Measurements from ENCODE around the gene MUCL3. TPM values are rescaled to one million over a fixed set of nuclear protein-coding genes. Genes with fewer than 3 reads are reported as not detected.
"Not testable (repeated sequence)": the region's sequence is repeated elsewhere in the genome, so short reads cannot be mapped to it uniquely, and the experiment has no call there.

Gene MUCL3
- total RNA-seq, 1 donor from 2014 or later = not detected

DNA sequence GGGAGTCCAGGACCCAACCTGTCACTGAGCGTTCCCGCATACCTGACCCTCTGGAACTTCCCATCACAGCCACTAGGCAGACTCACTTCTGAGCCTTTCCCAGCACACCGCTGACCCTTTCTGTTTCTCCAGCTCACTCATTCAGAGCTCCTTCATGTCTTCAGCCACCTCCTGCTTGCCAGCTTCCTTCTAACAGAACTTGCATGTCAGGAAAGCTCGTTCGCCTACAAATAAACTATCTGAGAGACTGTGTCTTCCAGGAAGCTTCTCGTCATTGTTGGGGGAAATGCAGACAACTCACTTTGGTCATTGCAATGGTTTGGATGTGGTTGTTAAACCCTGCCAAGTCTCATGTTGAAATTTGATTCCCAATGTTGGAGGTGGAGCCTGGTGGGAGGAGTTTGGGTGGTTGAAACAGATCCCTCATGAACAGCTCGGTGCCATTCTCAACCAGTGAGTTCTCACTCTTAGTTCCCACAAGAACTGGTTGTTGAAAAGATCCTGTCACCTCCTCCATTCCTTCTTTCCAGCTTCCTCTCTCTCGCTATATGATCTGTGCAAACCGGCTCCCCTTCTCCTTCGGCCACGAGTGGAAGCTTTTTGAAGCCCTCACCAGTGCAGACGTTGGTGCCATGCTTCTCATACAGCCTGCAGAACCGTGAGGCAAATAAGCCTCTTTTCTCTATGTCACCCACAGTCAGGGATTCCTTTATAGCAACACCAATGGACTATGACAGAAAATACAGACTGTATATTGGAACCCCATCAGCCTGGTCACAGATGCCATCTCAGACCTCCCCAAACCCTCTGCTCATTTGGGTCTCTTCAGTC is 41.4 kb downstream of the MUCL3 start:
- Mint-ChIP-seq H3K4me1 (ENCODE audit: low read depth) (no peaks in the 10 kb centered on the region), H3K27ac (peak overlapping the region; percentile 41), H3K36me3 (ENCODE audit: low read depth) (no peaks in the 10 kb centered on the region), H3K27me3 (ENCODE audit: insufficient read depth) (peaks cover 44% of the 10 kb centered on the region), H3K4me3 (no peak overlapping the region), H3K9me3 (no peaks in the 10 kb centered on the region)
- no peak for DNase-seq (ENCODE audit: low spot score)
- intact Hi-C loops (cut with micrococcal nuclease) = no loop called here

DNA sequence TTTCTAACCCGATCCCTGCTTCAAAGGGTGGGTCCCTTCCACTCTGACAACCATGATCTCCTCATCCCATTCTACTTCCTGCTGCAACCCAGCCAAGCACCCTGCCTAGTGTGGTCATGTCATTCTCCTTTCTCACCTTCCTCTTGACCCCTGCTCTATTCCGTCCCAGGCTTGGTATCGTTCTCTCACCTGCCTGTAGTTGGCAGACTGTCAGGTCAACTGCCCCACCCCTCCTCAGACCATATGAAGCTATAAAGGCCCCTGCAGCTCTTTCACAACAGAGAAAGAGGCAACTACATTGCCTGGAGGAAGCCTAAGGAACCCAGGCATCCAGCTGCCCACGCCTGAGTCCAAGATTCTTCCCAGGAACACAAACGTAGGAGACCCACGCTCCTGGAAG is 42.7 kb downstream of the MUCL3 start, which contains the start of gene MUC21:
Gene MUC21 (plus strand): TSS at position 280 of the 400 bp plus-strand sequence. CDS start 241 bp downstream, outside the sequence.
- Mint-ChIP-seq H3K36me3 (ENCODE audit: low read depth) (peaks cover 1% of the 10 kb centered on the region), H3K27me3 (ENCODE audit: insufficient read depth) (peaks cover 32% of the 10 kb centered on the region), H3K4me3 (no peak within 1 kb of the TSS), H3K27ac (no peak within 1 kb of the TSS), H3K9me3 (no peaks in the 10 kb centered on the region), H3K4me1 (ENCODE audit: low read depth) (no peaks in the 10 kb centered on the region)
- intact Hi-C loops (cut with micrococcal nuclease) = no loop called here
- no peak for DNase-seq (ENCODE audit: low spot score)

DNA sequence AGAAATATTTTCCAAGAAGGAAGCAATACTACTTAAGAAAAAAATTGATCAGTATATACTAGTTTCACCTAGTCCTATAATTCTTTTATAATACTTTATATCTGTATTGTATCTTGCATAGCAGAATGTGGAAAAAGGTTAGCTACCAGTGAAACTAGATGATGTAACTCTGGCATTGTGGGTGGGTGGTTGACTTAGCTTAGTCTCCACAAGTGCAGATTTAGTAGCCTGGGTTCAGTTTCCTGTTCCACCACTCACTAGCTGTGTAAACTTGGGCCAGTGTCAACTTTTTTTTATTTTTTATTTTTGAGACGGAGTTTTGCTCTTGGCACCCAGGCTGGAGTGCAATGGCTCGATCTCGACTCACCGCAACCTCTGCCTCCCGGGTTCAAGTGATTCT is 44.7 kb downstream of the MUCL3 start:
- H3K27me3 Mint-ChIP-seq (ENCODE audit: insufficient read depth) = peaks cover 20% of the 10 kb centered on the region
- H3K27ac Mint-ChIP-seq = no peak overlapping the region
- peaks cover 1% of the 10 kb centered on the region for H3K36me3 Mint-ChIP-seq (ENCODE audit: low read depth)
- no peaks in the 10 kb centered on the region for H3K9me3 Mint-ChIP-seq
- no peak for DNase-seq (ENCODE audit: low spot score)
- intact Hi-C loops (cut with micrococcal nuclease) = no loop called here
- H3K4me3 Mint-ChIP-seq = no peak overlapping the region
- H3K4me1 Mint-ChIP-seq (ENCODE audit: low read depth) = peaks cover 7% of the 10 kb centered on the region

DNA sequence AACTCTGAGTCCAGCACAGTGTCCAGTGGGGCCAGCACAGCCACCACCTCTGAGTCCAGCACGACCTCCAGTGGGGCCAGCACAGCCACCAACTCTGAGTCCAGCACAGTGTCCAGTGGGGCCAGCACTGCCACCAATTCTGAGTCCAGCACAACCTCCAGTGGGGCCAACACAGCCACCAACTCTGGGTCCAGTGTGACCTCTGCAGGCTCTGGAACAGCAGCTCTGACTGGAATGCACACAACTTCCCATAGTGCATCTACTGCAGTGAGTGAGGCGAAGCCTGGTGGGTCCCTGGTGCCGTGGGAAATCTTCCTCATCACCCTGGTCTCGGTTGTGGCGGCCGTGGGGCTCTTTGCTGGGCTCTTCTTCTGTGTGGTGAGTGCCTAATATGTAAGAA is 46.5 kb downstream of the MUCL3 start:
- Mint-ChIP-seq H3K36me3 (ENCODE audit: low read depth) (peaks cover 1% of the 10 kb centered on the region), H3K4me3 (no peak overlapping the region), H3K9me3 (no peaks in the 10 kb centered on the region), H3K4me1 (ENCODE audit: low read depth) (peaks cover 13% of the 10 kb centered on the region), H3K27me3 (ENCODE audit: insufficient read depth) (peaks cover 12% of the 10 kb centered on the region), H3K27ac (no peak overlapping the region)
- intact Hi-C loops (cut with micrococcal nuclease) = no loop called here
- DNase-seq (ENCODE audit: low spot score) = no peak

DNA sequence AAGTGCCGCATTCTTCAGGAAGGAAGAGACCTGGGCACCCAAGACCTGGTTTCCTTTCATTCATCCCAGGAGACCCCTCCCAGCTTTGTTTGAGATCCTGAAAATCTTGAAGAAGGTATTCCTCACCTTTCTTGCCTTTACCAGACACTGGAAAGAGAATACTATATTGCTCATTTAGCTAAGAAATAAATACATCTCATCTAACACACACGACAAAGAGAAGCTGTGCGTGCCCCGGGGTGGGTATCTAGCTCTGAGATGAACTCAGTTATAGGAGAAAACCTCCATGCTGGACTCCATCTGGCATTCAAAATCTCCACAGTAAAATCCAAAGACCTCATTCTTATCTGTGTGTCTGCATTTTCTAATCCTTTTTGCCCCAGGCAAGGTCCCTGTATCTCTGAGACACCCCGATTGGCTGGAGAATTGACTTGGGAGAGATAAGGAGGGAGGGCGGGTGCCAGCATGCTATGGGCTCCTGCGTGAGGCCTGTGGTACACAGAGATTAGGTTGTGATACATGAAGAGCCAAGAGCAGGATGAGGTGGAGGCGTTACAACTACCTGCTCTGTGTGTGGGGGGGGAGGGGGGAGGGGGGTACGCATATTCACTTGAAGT is 47.5 kb downstream of the MUCL3 start:
- Mint-ChIP-seq H3K36me3 (ENCODE audit: low read depth) (peaks cover 1% of the 10 kb centered on the region), H3K9me3 (no peaks in the 10 kb centered on the region), H3K4me1 (ENCODE audit: low read depth) (peaks cover 13% of the 10 kb centered on the region), H3K27me3 (ENCODE audit: insufficient read depth) (peaks cover 8% of the 10 kb centered on the region), H3K4me3 (no peak overlapping the region), H3K27ac (no peak overlapping the region)
- intact Hi-C loops (cut with micrococcal nuclease) = no loop called here
- no peak for DNase-seq (ENCODE audit: low spot score)

DNA sequence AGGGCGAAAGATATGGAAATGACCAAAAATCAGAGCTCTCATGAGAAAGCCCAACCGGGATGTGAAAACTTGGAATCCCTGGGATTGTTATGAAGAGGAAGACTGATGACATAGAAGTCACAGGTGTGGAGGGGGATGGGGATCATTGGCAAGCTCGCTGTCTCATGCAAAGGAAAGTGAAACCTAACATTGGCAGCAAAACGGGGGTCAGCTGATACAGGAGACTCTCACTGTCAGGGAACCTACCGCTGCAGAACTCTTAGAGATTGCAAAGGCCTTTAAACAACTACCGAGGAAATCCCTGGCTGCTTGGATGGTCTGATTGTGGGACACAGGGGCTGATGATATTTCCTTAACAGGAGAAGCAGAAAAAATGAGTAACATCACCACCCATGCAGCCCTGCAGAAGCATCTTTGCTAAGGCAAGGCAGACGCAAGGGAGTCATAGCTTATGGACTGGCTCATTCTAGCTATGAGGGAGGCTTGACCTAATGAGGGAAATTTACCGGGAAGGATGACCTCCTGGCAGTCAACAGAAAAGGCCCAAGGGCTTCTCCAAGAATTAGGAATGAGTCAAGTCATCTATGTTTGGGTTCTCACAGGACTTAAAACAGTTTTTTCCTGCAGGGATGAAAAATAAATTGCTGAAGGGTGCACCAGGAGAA is 49.8 kb downstream of the MUCL3 start:
- peaks cover 1% of the 10 kb centered on the region for H3K36me3 Mint-ChIP-seq (ENCODE audit: low read depth)
- peaks cover 13% of the 10 kb centered on the region for H3K4me1 Mint-ChIP-seq (ENCODE audit: low read depth)
- intact Hi-C loops (cut with micrococcal nuclease) = no loop called here
- DNase-seq (ENCODE audit: low spot score) = peak; percentile 14
- H3K27ac Mint-ChIP-seq = peak overlapping the region; percentile 64
- H3K4me3 Mint-ChIP-seq = peak overlapping the region; percentile 55
- no peaks in the 10 kb centered on the region for H3K9me3 Mint-ChIP-seq
- no peaks in the 10 kb centered on the region for H3K27me3 Mint-ChIP-seq (ENCODE audit: insufficient read depth)

DNA sequence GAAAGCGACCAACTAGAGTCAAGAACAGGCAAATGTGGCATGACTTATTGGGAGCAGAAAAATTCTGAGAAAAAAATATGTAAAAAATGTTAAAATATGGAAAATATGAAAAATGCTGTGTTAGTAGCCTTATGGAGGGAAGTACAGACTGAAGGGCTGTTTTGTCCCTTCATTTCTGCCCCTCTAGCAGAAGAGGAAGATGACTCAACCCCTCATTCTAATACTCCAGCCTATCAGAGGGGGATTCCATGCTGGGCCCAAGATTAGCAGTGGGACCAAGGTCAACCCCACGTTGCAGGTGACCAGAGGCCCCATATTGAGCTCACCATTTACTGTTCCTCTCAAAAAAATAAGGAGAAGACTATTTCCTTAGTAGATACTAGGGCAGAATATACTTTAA is 51.1 kb downstream of the MUCL3 start:
- Mint-ChIP-seq H3K36me3 (ENCODE audit: low read depth) (peaks cover 1% of the 10 kb centered on the region), H3K4me3 (no peak overlapping the region), H3K27ac (no peak overlapping the region), H3K4me1 (ENCODE audit: low read depth) (peaks cover 13% of the 10 kb centered on the region), H3K27me3 (ENCODE audit: insufficient read depth) (peaks cover 2% of the 10 kb centered on the region), H3K9me3 (no peaks in the 10 kb centered on the region)
- no peak for DNase-seq (ENCODE audit: low spot score)
- intact Hi-C loops (cut with micrococcal nuclease) = no loop called here

DNA sequence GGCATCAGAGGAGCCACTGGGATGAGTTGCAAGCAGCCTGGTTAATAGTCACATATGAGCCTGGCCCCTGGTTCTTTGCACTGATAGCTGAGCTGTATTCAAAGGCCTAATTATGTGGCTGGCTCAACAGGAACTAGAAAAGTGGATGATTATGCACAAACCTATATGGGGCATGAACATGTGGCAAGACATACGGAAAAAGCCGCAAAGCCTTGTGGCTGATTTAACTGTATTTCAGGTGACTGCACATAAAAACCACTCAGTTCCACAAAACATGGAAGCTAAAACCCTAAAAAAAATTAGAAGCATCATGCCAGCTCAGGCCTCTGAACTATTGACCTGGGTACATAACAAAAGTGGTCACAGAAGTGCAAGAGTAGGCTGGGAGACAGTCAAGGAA is 56.5 kb downstream of the MUCL3 start:
- DNase-seq (ENCODE audit: low spot score) = no peak
- Mint-ChIP-seq H3K27ac (no peak overlapping the region), H3K27me3 (ENCODE audit: insufficient read depth) (peaks cover 2% of the 10 kb centered on the region), H3K9me3 (no peaks in the 10 kb centered on the region), H3K4me3 (no peak overlapping the region), H3K4me1 (ENCODE audit: low read depth) (peaks cover 6% of the 10 kb centered on the region), H3K36me3 (ENCODE audit: low read depth) (no peaks in the 10 kb centered on the region)
- intact Hi-C loops (cut with micrococcal nuclease) = no loop called here

DNA sequence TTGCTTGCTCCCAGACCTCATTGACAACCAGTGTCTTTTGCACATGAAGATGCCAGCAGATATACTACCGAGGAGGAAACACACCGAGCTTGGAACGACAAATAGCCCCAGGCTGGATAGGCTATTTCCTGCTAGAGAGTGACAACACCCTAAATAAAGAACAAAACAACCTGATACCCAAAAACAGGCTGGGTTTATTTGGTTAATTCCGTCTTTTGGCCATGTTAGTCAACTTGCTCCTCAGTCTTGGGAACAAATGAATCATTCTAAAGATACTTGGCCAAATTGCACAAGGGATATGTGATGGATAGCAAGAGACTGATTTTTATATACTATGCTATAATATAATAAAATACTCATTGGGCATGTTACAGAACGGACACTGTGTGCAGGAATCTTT is 58.0 kb downstream of the MUCL3 start:
- intact Hi-C loops (cut with micrococcal nuclease) = no loop called here
- Mint-ChIP-seq H3K36me3 (ENCODE audit: low read depth) (no peaks in the 10 kb centered on the region), H3K4me1 (ENCODE audit: low read depth) (peaks cover 6% of the 10 kb centered on the region), H3K9me3 (no peaks in the 10 kb centered on the region), H3K27ac (no peak overlapping the region), H3K27me3 (ENCODE audit: insufficient read depth) (peaks cover 2% of the 10 kb centered on the region), H3K4me3 (no peak overlapping the region)
- no peak for DNase-seq (ENCODE audit: low spot score)

DNA sequence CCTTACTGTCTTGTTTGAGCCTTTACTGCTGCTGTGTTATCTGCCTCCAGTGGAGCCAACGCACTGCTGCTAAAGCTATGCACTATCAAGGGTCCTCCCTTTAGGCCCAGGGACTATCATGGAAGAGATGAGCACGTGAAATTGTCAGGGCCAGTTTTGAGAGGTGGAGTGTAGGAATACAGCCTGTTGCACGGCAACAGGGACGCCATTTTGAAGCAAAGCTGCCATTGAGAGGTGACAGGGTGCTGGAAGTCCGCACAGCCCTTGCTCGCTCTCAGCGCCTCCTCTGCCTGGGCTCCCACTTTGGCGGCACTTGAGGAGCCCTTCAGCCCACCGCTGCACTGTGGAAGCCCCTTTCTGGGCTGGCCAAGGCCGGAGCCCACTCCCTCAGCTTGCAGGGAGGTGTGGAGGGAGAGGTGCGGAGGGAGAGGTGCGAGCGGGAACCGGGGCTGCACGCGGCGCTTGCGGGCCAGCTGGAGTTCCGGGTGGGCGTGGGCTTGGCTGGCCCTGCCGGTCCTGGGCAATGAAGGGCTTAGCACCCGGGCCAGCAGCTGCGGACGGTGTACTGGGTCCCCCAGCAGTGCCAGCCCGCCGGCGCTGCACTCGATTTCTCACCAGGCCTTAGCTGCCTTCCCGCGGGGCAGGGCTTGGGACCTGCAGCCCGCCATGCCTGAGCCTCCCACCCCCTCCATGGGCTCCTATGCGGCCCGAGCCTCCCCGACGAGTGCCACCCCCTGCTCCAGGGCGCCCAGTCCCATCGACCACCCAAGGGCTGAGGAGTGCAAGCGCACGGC is 59.5 kb downstream of the MUCL3 start:
- DNase-seq (ENCODE audit: low spot score); H3K27ac Mint-ChIP-seq; H3K27me3 Mint-ChIP-seq (ENCODE audit: insufficient read depth); H3K9me3 Mint-ChIP-seq; intact Hi-C loops (cut with micrococcal nuclease); H3K4me3 Mint-ChIP-seq; H3K36me3 Mint-ChIP-seq (ENCODE audit: low read depth): not testable (repeated sequence)
- peaks cover 16% of the 10 kb centered on the region for H3K4me1 Mint-ChIP-seq (ENCODE audit: low read depth)

DNA sequence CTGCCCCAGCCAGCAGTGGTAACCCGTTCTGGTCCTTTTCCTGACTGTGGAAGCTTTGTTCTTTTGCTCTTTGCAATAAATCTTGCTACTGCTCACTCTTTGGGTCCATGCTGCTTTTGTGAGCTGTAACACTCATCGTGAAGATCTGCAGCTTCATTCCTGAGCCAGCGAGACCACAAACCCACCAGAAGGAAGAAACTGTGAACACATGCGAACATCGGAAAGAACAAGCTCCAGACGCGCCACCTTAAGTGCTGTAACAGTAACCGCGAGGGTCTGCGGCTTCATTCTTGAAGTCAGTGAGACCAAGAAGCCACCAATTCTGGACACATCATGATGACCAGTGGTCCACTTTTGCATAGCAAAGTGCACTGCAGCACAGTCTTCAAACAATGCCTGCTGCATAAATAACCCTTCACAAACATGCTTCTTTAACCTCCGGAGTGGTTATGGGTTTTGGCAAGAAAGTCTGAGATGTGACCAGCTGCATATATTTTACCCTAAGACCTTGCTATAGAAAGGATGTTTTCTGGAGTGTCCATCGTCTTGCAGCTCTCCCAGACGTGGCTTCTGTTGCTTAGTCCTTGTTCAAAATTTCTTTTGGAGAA is 60.6 kb downstream of the MUCL3 start:
- no peak overlapping the region for H3K4me3 Mint-ChIP-seq
- DNase-seq (ENCODE audit: low spot score) = no peak
- peaks cover 7% of the 10 kb centered on the region for H3K27me3 Mint-ChIP-seq (ENCODE audit: insufficient read depth)
- peaks cover 17% of the 10 kb centered on the region for H3K4me1 Mint-ChIP-seq (ENCODE audit: low read depth)
- no peaks in the 10 kb centered on the region for H3K9me3 Mint-ChIP-seq
- H3K27ac Mint-ChIP-seq = peak overlapping the region; percentile 9
- H3K36me3 Mint-ChIP-seq (ENCODE audit: low read depth) = no peaks in the 10 kb centered on the region
- intact Hi-C loops (cut with micrococcal nuclease) = no loop called here

DNA sequence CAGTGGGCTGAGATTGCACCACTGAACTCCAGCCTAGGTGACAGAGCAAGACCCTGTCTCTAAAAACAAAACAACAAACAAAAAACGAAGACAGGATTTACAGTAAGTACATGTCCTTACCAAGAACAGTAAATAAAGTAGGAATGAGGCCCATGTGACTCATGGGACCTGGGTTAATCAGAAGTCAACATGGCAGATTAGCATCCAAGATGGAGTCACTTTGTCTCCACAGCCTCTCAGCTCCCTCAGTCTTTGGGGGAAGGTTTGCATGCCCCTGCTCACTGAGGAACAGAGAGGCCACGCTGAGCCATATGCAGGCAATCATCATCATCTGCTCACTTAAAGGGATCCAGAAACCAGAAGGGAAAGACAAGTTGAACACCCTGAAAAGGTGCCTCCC is 61.7 kb downstream of the MUCL3 start:
- Mint-ChIP-seq H3K4me3 (no peak overlapping the region), H3K4me1 (ENCODE audit: low read depth) (peaks cover 17% of the 10 kb centered on the region), H3K9me3 (no peaks in the 10 kb centered on the region), H3K27ac (no peak overlapping the region), H3K27me3 (ENCODE audit: insufficient read depth) (peaks cover 7% of the 10 kb centered on the region), H3K36me3 (ENCODE audit: low read depth) (no peaks in the 10 kb centered on the region)
- intact Hi-C loops (cut with micrococcal nuclease) = no loop called here
- no peak for DNase-seq (ENCODE audit: low spot score)
